GM12878 (cell line): ENCODE data around the gene DDX20. TPM values are rescaled to one million over a fixed set of nuclear protein-coding genes. Genes with fewer than 3 reads are reported as not detected.

Experiments
- ATAC-seq: fragments of 200-7000 bp; cut with Tn5 transposase; 3 replicates; pipeline ENCODE4 v1.9.1; 2020; ENCODE audit warnings: mild to moderate bottlenecking, moderate library complexity
- BruUV-seq: library from RNA; stranded (reverse); fragments of 400-500 nt; replicated peaks from 2 replicates; lab custom pipeline; 2021; lab: Mats Ljungman, UMichigan
- CTCF ChIA-PET: fragments of 300-600 bp; sonication (Branson Sonifier 250); formaldehyde crosslinking; extraction: SDS; loops from one replicate; lab custom pipeline; 2021; ENCODE audit warnings: inconsistent platforms; lab: Yijun Ruan, JAX
- POLR2A ChIA-PET: fragments of 350-600 bp; formaldehyde crosslinking; extraction: SDS; loops from one replicate; lab custom pipeline; 2021; ENCODE audit warnings: inconsistent platforms; lab: Charles Lee
- RAD21 ChIA-PET: fragments of 300-600 bp; sonication (Branson Sonifier 250); formaldehyde crosslinking; loops from one replicate; lab custom pipeline; 2023; ENCODE audit warnings: antibody characterized with exemption; ENCODE audit not compliant: unreplicated experiment; lab: Charles Lee
- SMC1A ChIA-PET: fragments of 300-600 bp; sonication (Branson Sonifier 250); formaldehyde crosslinking; loops from one replicate; lab custom pipeline; 2023; ENCODE audit not compliant: unreplicated experiment, uncharacterized antibody; lab: Charles Lee
- DNase-seq: peaks from one replicate; pipeline ENCODE4 v3.0.0-alpha.2; 2011; ENCODE audit warnings: low read depth, low spot score
- FAIRE-seq: peaks from 3 replicates; lab custom pipeline; 2011; peaks lifted over from hg19 to GRCh38; lab: Jason Lieb, UNC
- H2AFZ ChIP-seq: 2 replicates; pipeline ENCODE4 v1.6.0; 2011; ENCODE audit warnings: low read depth, low read length, control low read depth; ENCODE audit not compliant: control insufficient read depth
- H3K27ac ChIP-seq: 2 replicates; pipeline ENCODE4 v1.5.1; 2011; ENCODE audit warnings: control low read depth; ENCODE audit not compliant: control insufficient read depth, insufficient read depth
- H3K27me3 ChIP-seq, 2 experiments: replicated peaks in 1 of 2; 2 replicates each; pipeline versions ENCODE4 v1.6.0 to v1.6.1; 2011; ENCODE audit warnings: low read length in 1 of 2; ENCODE audit not compliant: control insufficient read depth in 2 of 2, insufficient read depth in 2 of 2
- H3K36me3 ChIP-seq, 2 experiments: 2 replicates each; pipeline ENCODE4 v1.5.1; 2011; ENCODE audit warnings: low read length in 1 of 2; ENCODE audit not compliant: control insufficient read depth in 2 of 2, insufficient read depth in 2 of 2
- H3K4me1 ChIP-seq: 2 replicates; pipeline ENCODE4 v1.6.1; 2011; ENCODE audit warnings: mild to moderate bottlenecking, low read length, moderate library complexity, mixed read lengths; ENCODE audit not compliant: control insufficient read depth, insufficient read depth
- H3K4me2 ChIP-seq: 2 replicates; pipeline ENCODE4 v1.6.0; 2011; ENCODE audit warnings: control low read depth; ENCODE audit not compliant: control insufficient read depth, insufficient read depth
- H3K4me3 ChIP-seq: fragments of 200-600 bp; sonication (generic); 2 replicates; pipeline ENCODE4 v1.5.1; 2016
- H3K79me2 ChIP-seq: 2 replicates; pipeline ENCODE4 v1.6.0; 2011; ENCODE audit warnings: low read length; ENCODE audit not compliant: control insufficient read depth, insufficient read depth
- H3K9ac ChIP-seq: 2 replicates; pipeline ENCODE4 v1.8.0; 2011; ENCODE audit warnings: low read length, control low read depth, mixed read lengths; ENCODE audit not compliant: control insufficient read depth, insufficient read depth
- H3K9me3 ChIP-seq: replicated peaks from 3 replicates; pipeline ENCODE4 v1.5.1; 2011; ENCODE audit warnings: mild to moderate bottlenecking, low read length; ENCODE audit not compliant: control insufficient read depth, insufficient read depth
- H4K20me1 ChIP-seq: 2 replicates; pipeline ENCODE4 v1.6.0; 2011; ENCODE audit not compliant: control insufficient read depth, insufficient read depth
- BMI1 ChIP-seq: fragments of 450-650 bp; IDR thresholded peaks from 2 replicates; pipeline ENCODE4 v1.6.1; 2016; ENCODE audit warnings: mild to moderate bottlenecking, moderate library complexity, borderline replicate concordance
- CEBPB ChIP-seq, 2 experiments: fragments of 150-350 bp in 1 of 2; IDR thresholded peaks; 2 replicates each; pipeline ENCODE4 v1.6.1; 2012 to 2014; ENCODE audit warnings: low read depth in 2 of 2, low read length in 2 of 2, borderline replicate concordance in 1 of 2, inconsistent platforms in 1 of 2
- CHD2 ChIP-seq: IDR thresholded peaks from 2 replicates; pipeline ENCODE4 v1.6.1; 2011; ENCODE audit warnings: low read depth, low read length, improper control_type of control experiment, borderline replicate concordance
- IKZF2 ChIP-seq, 2 experiments: fragments of 450-650 bp; IDR thresholded peaks; 2 replicates each; pipeline ENCODE4 v1.6.1; 2017; ENCODE audit warnings: mild to moderate bottlenecking in 2 of 2, moderate library complexity in 2 of 2
- RAD51 ChIP-seq: fragments of 450-650 bp; IDR thresholded peaks from 2 replicates; pipeline ENCODE4 v1.6.1; 2016; ENCODE audit warnings: moderate library complexity, mild to moderate bottlenecking, inconsistent platforms
- SMC3 ChIP-seq: IDR thresholded peaks from 2 replicates; pipeline ENCODE4 v1.6.1; 2011; ENCODE audit warnings: low read length, improper control_type of control experiment, borderline replicate concordance
- ZNF274 ChIP-seq: IDR thresholded peaks from one replicate; pipeline ENCODE4 v1.8.0; 2011; ENCODE audit not compliant: insufficient read length, insufficient read depth
- WGBS: methylation state at CpG from one replicate; pipeline ENCODE4 v1.1.6; 2016; ENCODE audit warnings: low lambda C conversion rate; ENCODE audit not compliant: insufficient replicate concordance, insufficient coverage; ENCODE audit errors: missing lambda C conversion rate; 5-methylcytosine and 5-hydroxymethylcytosine counted together
- in situ Hi-C: fragments of 300-500 bp; cut with MboI; formaldehyde crosslinking; loops from 9 replicates; pipeline ENCODE4 v1.14.3; 2018; ENCODE audit warnings: mixed read lengths
- intact Hi-C: fragments of 100-400 bp; cut with micrococcal nuclease; formaldehyde crosslinking; loops from one replicate; pipeline ENCODE4 v1.14.2; 2022; ENCODE audit not compliant: unreplicated experiment
- polyA plus RNA-seq, 11 experiments: library from polyadenylated mRNA; depleted of rRNA in 4 of 11; unstranded in 6 of 11; stranded (reverse) in 5 of 11; fragments of >200 nt; fragmentation: Nextera tagmentation in 4 of 11; fragmentation: Illumina TruSeq in 1 of 11; extraction: Ambion mirVana in 4 of 11; extraction: Trizol in 1 of 11; gene quantifications; 1 replicate in 1 of 11; 2 replicates in 10 of 11; pipeline versions ENCODE4 v1.2.1 to v1.2.3, GENCODE V29; 2011 to 2016; ENCODE audit warnings: inconsistent platforms in 2 of 11, missing spikeins in 2 of 11, low read depth in 1 of 11
- total RNA-seq, 4 experiments: library from RNA; depleted of rRNA in 3 of 4; stranded (reverse); fragments of >200 nt in 3 of 4; fragmentation: Illumina TruSeq in 1 of 4; extraction: Trizol in 1 of 4; gene quantifications; 2 replicates each; pipeline versions ENCODE4 v1.2.1 to v1.2.3, GENCODE V29; 2013 to 2021
- TF ChIP-seq, protein P1 (sequence below): fragments of 450-650 bp; IDR thresholded peaks from 2 replicates; pipeline ENCODE4 v1.6.1; 2016; ENCODE audit warnings: mild to moderate bottlenecking
- TF ChIP-seq, protein P2 (sequence below), 3 experiments: IDR thresholded peaks in 2 of 3; conservative IDR thresholded peaks in 1 of 3; 2 replicates each; pipeline ENCODE4 v1.5.1; 2011; ENCODE audit warnings: low read depth in 3 of 3, low read length in 3 of 3, mild to moderate bottlenecking in 3 of 3, control low read depth in 2 of 3, moderate library complexity in 2 of 3, inconsistent platforms in 1 of 3, mixed read lengths in 1 of 3; ENCODE audit not compliant: control insufficient read depth in 2 of 3, insufficient read depth in 1 of 3; ENCODE audit errors: extremely low read depth in 1 of 3
- TF ChIP-seq, protein P3 (sequence below): fragments of 450-650 bp; IDR thresholded peaks from 2 replicates; pipeline ENCODE4 v1.6.1; 2017; ENCODE audit warnings: mild to moderate bottlenecking

The DDX20 gene
- total and polyA plus RNA-seq, 10 of the 15 experiments (the other 5 are each of a cell fraction or from before 2014, with no cell fraction given), result 7.2 to 30.6 (median 25.1) TPM

DNA sequence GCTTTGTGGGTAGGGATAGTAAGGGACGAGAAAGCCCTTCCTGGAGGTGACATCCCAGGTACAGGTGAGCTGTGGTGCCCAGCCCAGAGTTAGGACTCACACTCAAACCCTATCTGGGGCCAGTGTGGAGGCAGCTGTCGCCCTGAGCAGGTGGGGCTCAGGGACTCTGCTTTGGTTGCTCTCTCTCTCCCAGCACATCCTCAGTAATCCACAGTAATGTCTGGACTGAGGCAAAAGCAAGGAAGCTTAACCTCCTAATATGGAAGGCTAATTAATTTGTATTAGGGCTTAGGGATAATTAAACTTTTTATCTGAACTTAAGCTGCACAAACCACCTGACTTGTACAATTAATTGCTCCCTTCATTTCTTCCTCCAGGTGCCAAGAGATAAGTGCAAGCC lies 38.2 kb downstream of the DDX20 start (continued):
- no peak for TF ChIP-seq CEBPB (IDR thresholded peaks at IDR 0.05; ENCODE audit: borderline replicate concordance in 1 of 2, low read depth in 2 of 2, low read length in 2 of 2)

DNA sequence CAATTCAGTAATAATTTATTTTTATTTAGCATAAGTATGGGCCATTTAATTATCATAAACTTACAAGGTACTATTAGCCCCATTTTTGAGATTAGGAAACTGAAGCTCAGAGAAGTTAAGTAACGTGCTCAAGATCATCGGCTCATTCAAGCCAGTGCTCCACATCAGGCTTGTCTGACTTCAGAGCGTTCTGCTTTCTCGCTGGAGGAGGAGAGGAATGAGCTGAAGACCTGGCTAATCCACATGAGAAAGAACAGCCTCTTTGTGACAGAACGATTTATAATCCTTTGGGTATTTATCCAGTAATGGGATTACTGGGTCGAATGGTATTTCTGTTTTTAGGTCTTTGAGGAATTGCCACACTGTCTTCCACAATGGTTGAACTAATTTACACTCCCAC lies 39.7 kb downstream of the DDX20 start:
- Histone ChIP-seq H2AFZ (no peak overlapping the region), H3K36me3 (no peaks in the 10 kb centered on the region), H3K9ac (no peak overlapping the region), H3K27ac (no peak overlapping the region), H3K4me1 (no peaks in the 10 kb centered on the region), H3K9me3 (no peaks in the 10 kb centered on the region), H4K20me1 (no peaks in the 10 kb centered on the region), H3K27me3 (peaks cover 0 to 3% of the 10 kb centered on the region in 2 experiments; a peak in 2 of 4 replicates), H3K4me2 (no peak overlapping the region), H3K79me2 (no peaks in the 10 kb centered on the region), H3K4me3 (no peak overlapping the region)
- no peak for ATAC-seq
- RAD21 ChIA-PET, result no interaction called here
- FAIRE-seq, result no peak
- SMC1A ChIA-PET, result no interaction called here
- POLR2A ChIA-PET, result no interaction called here
- in situ Hi-C loops, result no loop called here
- no peak for TF ChIP-seq ZNF274
- WGBS, result 35% methylated on average over 6 of the region's 6 CpGs
- BruUV-seq, result no TSS peak
- DNase-seq, result no peak
- CTCF ChIA-PET, result no interaction called here
- intact Hi-C loops, result no loop called here

DNA sequence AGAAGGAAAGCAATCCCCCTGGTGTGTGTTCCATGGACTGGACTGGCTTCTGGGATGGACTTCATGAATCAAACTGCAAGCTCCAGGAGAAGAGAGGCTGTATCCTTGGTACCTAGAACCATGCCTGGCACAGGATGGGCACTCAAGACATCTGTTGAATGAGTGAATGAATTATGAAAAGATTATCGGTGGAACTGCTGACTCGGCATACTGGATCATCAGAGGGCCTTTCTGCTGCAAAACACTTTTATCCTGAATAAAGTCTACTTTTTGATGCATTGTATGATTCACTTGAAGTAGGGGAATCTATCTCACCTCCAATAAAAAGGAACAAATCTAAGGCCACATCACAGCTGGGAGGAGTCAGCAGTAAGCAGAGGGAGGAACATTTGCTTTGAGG lies 42.9 kb downstream of the DDX20 start:
- FAIRE-seq (no peak), DNase-seq (no peak), ATAC-seq (no peak)
- no peaks in the 10 kb centered on the region for H4K20me1 ChIP-seq
- BruUV-seq, result no TSS peak
- ChIA-PET CTCF (interaction anchor here (0.6 kb wide), 1 partner anchor 438 kb away, joined by 4 read pairs; no protein-coding TSS in a partner anchor), RAD21 (no interaction called here), POLR2A (no interaction called here), SMC1A (no interaction called here)
- no peak overlapping the region for H3K4me2 ChIP-seq
- no peak overlapping the region for H2AFZ ChIP-seq
- no peak overlapping the region for H3K9ac ChIP-seq
- no peaks in the 10 kb centered on the region for H3K4me1 ChIP-seq
- H3K27ac ChIP-seq, result no peak overlapping the region
- H3K36me3 ChIP-seq, result no peaks in the 10 kb centered on the region
- intact Hi-C loops (no loop called here), in situ Hi-C loops (no loop called here)
- peaks cover 0 to 6% of the 10 kb centered on the region in 2 experiments; a peak in 2 of 4 replicates for H3K27me3 ChIP-seq
- no peak overlapping the region for H3K4me3 ChIP-seq
- H3K79me2 ChIP-seq, result no peaks in the 10 kb centered on the region
- no peaks in the 10 kb centered on the region for H3K9me3 ChIP-seq
- 64% methylated on average over 2 of the region's 2 CpGs for WGBS
- TF ChIP-seq, protein P1, sequence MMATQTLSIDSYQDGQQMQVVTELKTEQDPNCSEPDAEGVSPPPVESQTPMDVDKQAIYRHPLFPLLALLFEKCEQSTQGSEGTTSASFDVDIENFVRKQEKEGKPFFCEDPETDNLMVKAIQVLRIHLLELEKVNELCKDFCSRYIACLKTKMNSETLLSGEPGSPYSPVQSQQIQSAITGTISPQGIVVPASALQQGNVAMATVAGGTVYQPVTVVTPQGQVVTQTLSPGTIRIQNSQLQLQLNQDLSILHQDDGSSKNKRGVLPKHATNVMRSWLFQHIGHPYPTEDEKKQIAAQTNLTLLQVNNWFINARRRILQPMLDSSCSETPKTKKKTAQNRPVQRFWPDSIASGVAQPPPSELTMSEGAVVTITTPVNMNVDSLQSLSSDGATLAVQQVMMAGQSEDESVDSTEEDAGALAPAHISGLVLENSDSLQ, result no peak
- TF ChIP-seq, protein P2, sequence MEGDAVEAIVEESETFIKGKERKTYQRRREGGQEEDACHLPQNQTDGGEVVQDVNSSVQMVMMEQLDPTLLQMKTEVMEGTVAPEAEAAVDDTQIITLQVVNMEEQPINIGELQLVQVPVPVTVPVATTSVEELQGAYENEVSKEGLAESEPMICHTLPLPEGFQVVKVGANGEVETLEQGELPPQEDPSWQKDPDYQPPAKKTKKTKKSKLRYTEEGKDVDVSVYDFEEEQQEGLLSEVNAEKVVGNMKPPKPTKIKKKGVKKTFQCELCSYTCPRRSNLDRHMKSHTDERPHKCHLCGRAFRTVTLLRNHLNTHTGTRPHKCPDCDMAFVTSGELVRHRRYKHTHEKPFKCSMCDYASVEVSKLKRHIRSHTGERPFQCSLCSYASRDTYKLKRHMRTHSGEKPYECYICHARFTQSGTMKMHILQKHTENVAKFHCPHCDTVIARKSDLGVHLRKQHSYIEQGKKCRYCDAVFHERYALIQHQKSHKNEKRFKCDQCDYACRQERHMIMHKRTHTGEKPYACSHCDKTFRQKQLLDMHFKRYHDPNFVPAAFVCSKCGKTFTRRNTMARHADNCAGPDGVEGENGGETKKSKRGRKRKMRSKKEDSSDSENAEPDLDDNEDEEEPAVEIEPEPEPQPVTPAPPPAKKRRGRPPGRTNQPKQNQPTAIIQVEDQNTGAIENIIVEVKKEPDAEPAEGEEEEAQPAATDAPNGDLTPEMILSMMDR (IDR thresholded peaks at IDR 0.05 in 2 of 3, conservative IDR thresholded peaks at IDR 0.05 in 1 of 3; ENCODE audit: control insufficient read depth in 2 of 3, extremely low read depth in 1 of 3, insufficient read depth in 1 of 3, low read depth in 3 of 3, low read length in 3 of 3), result no peak
- TF ChIP-seq BMI1 (no peak), CHD2 (no peak), RAD51 (no peak), IKZF2 (IDR thresholded peaks at IDR 0.05) (no peak), SMC3 (no peak)
- TF ChIP-seq, protein P3, sequence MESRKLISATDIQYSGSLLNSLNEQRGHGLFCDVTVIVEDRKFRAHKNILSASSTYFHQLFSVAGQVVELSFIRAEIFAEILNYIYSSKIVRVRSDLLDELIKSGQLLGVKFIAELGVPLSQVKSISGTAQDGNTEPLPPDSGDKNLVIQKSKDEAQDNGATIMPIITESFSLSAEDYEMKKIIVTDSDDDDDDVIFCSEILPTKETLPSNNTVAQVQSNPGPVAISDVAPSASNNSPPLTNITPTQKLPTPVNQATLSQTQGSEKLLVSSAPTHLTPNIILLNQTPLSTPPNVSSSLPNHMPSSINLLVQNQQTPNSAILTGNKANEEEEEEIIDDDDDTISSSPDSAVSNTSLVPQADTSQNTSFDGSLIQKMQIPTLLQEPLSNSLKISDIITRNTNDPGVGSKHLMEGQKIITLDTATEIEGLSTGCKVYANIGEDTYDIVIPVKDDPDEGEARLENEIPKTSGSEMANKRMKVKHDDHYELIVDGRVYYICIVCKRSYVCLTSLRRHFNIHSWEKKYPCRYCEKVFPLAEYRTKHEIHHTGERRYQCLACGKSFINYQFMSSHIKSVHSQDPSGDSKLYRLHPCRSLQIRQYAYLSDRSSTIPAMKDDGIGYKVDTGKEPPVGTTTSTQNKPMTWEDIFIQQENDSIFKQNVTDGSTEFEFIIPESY, result no peak
